Natural killer cell treated with Interleukin-12 subunit alpha and Interleukin-12 subunit beta and Interleukin-15 and Interleukin-18, amount 100 ng/mL, for 72 hours (primary cell): Measurements from ENCODE around the gene SLC4A8. TPM values are rescaled to one million over a fixed set of nuclear protein-coding genes. Genes with fewer than 3 reads are reported as not detected.
A peak's percentile ranks its signal among the peaks of the same experiment; 100 is the strongest.

ENCODE experiments used
- ATAC-seq, 2 donors: fragments of 150-1000 bp; cut with Tn5 transposase in 1 of 2; sonication (Bioruptor Pico), chemical (Tn5 transposase) in 1 of 2; 2 replicates each; pipeline ENCODE4 v1.10.0; 2021
- DNase-seq: peaks from one replicate; pipeline ENCODE4 v3.0.0; 2022; ENCODE audit warnings: low spot score
- H3K27ac Mint-ChIP-seq, 2 donors: 1 replicate in 1 of 2; 2 replicates in 1 of 2; pipeline ENCODE4 v1.8.0; 2022; ENCODE audit warnings: mixed read lengths in 2 of 2, mild to moderate bottlenecking in 1 of 2, moderate library complexity in 1 of 2
- H3K27me3 Mint-ChIP-seq, 2 donors: 1 replicate in 1 of 2; 2 replicates in 1 of 2; pipeline ENCODE4 v1.8.0; 2022; ENCODE audit warnings: mixed read lengths in 2 of 2
- H3K36me3 Mint-ChIP-seq: one replicate; pipeline ENCODE4 v1.8.0; 2022; ENCODE audit warnings: mixed read lengths
- H3K4me1 Mint-ChIP-seq, 2 donors: 1 replicate in 1 of 2; 2 replicates in 1 of 2; pipeline ENCODE4 v1.8.0; 2022; ENCODE audit warnings: low read depth in 2 of 2, mixed read lengths in 2 of 2, mild to moderate bottlenecking in 1 of 2
- H3K4me3 Mint-ChIP-seq: one replicate; pipeline ENCODE4 v1.8.0; 2022; ENCODE audit warnings: mixed read lengths
- H3K9me3 Mint-ChIP-seq: 2 replicates; pipeline ENCODE4 v1.8.0; 2022; ENCODE audit warnings: mixed read lengths
- total RNA-seq, 2 donors: library from RNA; stranded (reverse); gene quantifications; one replicate each; pipeline ENCODE4 v1.2.3, GENCODE V29; 2022

The SLC4A8 gene
- total RNA-seq, 2 donors from 2014 or later: 4.3 to 6.3 TPM

DNA sequence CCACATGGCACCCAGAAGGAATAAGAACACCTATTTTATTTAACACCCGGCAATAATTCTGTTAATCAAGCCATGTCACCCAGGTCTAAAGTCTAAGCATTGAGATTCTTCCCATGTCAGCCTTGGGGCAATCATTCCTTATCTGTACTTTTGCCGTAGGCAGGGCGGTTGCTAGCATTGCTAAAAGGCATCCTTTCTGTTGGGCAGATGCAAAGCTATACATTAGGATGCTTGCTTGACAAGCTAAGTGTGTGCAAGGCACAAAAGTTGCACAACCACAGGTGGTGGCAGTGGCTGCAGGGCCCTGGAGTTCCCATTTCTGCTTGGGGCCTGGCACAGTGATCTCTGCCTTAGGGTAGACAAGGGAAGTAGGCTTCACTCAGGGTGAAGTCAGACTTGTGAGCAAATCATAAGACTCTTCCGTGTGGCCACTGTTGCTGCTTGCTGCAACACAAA is 20.9 kb upstream of the SLC4A8 start:
- no peaks in the 10 kb centered on the region for H3K27me3 Mint-ChIP-seq
- no peak overlapping the region for H3K4me3 Mint-ChIP-seq
- DNase-seq (no peak), ATAC-seq (peak in 1 of 2 donors; percentile 31)
- no peaks in the 10 kb centered on the region for H3K9me3 Mint-ChIP-seq
- H3K36me3 Mint-ChIP-seq: no peaks in the 10 kb centered on the region
- peaks cover 5 to 10% of the 10 kb centered on the region in 2 donors for H3K4me1 Mint-ChIP-seq
- no peak overlapping the region for H3K27ac Mint-ChIP-seq

DNA sequence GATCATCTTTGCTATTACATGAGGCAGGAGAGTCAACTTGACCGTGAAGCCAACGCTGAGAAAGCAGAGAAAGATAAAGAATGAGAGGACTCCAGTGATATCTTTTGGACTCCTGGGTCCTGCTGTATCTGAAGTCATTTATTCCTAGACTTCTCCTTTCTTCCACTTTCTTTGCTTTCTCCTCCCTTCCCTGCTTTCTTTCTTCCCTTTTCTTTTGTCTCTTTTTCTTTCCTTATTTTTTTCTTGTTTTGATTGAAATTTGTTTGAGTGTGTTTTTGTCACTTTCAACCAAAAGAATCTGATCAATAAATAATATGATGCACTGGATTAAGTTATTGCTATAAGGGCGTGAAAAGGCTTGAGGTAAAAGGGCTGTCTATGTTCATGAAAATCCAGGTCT is 20.0 kb upstream of the SLC4A8 start:
- Mint-ChIP-seq H3K9me3 (no peaks in the 10 kb centered on the region), H3K27ac (no peak overlapping the region), H3K4me3 (no peak overlapping the region), H3K36me3 (no peaks in the 10 kb centered on the region), H3K4me1 (peaks cover 5 to 10% of the 10 kb centered on the region in 2 donors), H3K27me3 (no peaks in the 10 kb centered on the region)
- ATAC-seq (no peak), DNase-seq (no peak)

DNA sequence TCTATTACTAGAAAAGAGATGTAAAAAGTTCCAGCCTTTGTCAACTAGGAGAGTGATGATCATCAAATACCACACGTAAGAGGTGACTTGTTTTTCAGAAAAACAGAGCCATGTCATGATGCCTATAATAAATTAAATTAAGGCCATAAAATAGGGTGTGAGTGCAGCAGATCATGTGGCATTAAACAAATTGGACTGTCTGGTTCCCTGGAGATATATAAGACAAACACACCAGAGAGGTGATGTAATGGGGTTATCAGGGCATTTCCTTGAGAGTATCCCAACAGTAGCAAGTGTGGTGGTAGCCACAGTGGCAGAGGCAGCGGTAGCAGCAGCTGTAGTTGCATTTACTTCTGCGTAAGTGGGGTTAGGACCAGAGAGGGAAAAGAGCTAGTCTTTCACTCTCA is 18.8 kb upstream of the SLC4A8 start:
- Mint-ChIP-seq H3K36me3 (no peaks in the 10 kb centered on the region), H3K27ac (no peak overlapping the region), H3K9me3 (no peaks in the 10 kb centered on the region), H3K4me3 (no peak overlapping the region), H3K4me1 (peaks cover 5 to 10% of the 10 kb centered on the region in 2 donors), H3K27me3 (no peaks in the 10 kb centered on the region)
- DNase-seq: no peak
- ATAC-seq: no peak

DNA sequence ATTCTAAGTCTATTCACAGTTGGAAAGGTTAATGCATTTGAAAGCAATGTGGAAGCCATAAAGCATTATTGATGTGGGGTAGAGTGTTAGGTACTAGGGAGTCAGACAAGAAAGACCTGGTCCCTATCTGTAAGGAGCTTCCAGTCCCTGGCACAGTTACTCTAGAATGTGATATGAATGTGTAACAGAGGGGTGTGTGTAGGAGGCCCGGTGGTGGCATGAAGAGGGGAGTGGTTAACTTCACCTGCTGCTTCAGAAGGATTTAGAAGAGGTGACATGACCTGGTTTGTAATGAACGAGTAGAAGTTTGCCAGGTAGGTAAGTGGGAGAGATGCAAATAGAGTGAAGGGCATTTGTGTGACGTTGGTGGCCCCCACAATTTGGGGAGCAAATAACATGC is 18.3 kb upstream of the SLC4A8 start:
- H3K36me3 Mint-ChIP-seq: no peaks in the 10 kb centered on the region
- ATAC-seq (no peak), DNase-seq (no peak)
- peaks cover 5 to 10% of the 10 kb centered on the region in 2 donors for H3K4me1 Mint-ChIP-seq
- no peaks in the 10 kb centered on the region for H3K27me3 Mint-ChIP-seq
- H3K9me3 Mint-ChIP-seq: no peaks in the 10 kb centered on the region
- H3K27ac Mint-ChIP-seq: no peak overlapping the region
- no peak overlapping the region for H3K4me3 Mint-ChIP-seq

DNA sequence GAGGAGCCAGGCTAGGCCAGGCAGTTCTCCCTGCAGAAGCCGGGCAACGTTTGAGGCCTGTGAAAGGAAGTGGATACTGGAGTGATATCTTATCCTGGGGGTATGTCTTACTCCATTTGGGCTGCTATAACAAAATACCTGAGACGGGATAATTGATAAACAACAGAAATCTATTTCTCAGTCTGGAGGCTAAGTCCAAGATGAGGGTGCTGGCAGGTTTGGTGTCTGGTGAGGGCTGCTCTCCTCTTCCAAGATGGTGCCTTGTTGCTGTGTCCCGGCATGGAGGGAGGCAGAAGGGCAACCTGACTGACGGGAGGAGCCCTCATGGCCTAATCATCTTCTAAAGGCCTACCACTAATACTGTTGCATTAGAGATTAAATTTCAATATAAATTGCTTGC is 17.8 kb upstream of the SLC4A8 start:
- DNase-seq (no peak), ATAC-seq (no peak)
- Mint-ChIP-seq H3K4me1 (peaks cover 5 to 9% of the 10 kb centered on the region in 2 donors), H3K27ac (no peak overlapping the region), H3K36me3 (no peaks in the 10 kb centered on the region), H3K9me3 (no peaks in the 10 kb centered on the region), H3K4me3 (no peak overlapping the region), H3K27me3 (no peaks in the 10 kb centered on the region)

DNA sequence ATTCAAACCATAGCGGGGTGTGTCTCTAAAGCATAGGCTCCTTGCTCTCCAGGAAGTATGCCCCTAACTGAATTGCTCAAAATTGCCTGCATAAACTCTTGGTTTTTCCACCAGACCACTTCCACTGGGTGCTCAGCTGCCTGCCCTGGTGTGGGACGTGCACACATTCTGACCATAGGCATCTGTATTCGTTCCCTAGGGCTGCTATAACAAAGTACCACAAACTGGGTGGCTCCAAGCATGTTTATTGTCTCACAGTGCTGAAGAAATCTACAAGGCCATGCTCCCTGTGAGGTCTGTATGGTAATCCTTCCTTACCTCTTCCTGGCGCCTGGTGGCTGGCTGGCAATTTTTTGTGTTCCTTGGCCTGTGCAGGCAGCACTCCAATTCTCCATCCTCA is 17.0 kb upstream of the SLC4A8 start:
- Mint-ChIP-seq H3K27ac (no peak overlapping the region), H3K4me1 (peaks cover 5 to 8% of the 10 kb centered on the region in 2 donors), H3K36me3 (no peaks in the 10 kb centered on the region), H3K4me3 (no peak overlapping the region), H3K27me3 (no peaks in the 10 kb centered on the region), H3K9me3 (no peaks in the 10 kb centered on the region)
- DNase-seq: no peak
- ATAC-seq: no peak

DNA sequence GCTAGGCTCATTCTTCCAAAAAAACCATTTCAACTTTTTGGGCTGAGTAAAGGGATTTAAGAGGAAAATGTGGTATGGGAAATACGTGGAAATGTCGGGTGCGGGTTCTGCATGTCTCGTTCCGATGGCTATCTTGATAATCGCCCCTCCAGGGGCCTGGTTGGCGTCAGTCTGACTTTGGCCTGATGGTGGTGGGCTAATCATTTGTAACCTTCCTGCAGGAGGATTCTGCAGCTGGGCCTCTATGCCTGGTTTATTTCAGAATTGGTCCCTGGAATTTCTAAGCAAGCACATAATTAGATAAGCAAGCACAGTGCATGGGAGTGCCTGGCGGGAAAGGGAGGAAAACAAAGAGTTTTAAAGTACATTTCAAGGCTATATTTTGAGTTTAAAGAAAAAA is 14.8 kb upstream of the SLC4A8 start:
- H3K27me3 Mint-ChIP-seq: no peaks in the 10 kb centered on the region
- no peak overlapping the region for H3K27ac Mint-ChIP-seq
- DNase-seq (no peak), ATAC-seq (no peak)
- H3K9me3 Mint-ChIP-seq: no peaks in the 10 kb centered on the region
- no peaks in the 10 kb centered on the region for H3K36me3 Mint-ChIP-seq
- H3K4me3 Mint-ChIP-seq: no peak overlapping the region
- H3K4me1 Mint-ChIP-seq: peaks cover 8 to 9% of the 10 kb centered on the region in 2 donors

DNA sequence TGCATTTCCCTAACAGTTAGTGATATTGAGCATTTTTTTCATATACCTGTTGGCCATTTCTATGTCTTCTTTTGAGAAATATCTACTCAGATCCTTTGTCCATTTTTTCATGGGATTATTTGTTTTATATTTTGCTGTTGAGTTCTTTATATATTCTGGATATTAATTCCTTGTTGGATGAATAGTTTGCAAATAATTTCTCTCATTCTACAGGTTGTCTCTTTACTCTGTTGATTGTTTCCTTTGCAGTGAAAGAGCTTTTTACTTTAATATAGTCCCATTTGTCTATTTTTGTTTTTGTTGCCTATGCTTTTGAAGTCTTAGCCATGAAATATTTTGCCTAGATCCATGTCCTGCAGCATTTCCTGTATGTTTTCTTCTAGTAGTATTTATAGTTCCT is 11.5 kb upstream of the SLC4A8 start:
- H3K4me3 Mint-ChIP-seq: no peak overlapping the region

DNA sequence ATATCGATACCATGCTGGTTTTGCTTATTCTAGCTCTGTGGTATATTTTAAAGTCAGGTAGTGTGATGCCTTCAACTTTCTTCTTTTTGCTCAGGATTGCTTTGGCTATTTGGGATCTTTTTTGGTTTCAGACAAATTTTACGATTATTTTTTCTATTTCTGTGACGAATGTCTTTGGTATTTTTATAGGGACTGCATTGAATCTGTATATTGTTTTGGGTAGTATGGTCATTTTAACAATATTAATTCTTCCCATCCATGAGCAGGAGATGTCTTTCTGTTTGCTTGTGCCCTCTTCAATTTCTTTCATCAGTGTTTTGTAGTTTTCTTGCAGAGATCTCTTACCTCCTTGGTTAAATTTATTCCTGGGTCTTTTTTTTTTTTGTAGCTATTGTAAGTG is 10.8 kb upstream of the SLC4A8 start:
- Mint-ChIP-seq H3K36me3 (no peaks in the 10 kb centered on the region), H3K4me3 (no peak overlapping the region), H3K4me1 (peaks cover 4 to 8% of the 10 kb centered on the region in 2 donors), H3K27me3 (no peaks in the 10 kb centered on the region), H3K9me3 (no peaks in the 10 kb centered on the region), H3K27ac (no peak overlapping the region)
- no peak for ATAC-seq
- DNase-seq: no peak

More for the DNA sequence above, 11.5 kb upstream of the SLC4A8 start:
- ATAC-seq (no peak), DNase-seq (no peak)
- H3K9me3 Mint-ChIP-seq: no peaks in the 10 kb centered on the region
- no peaks in the 10 kb centered on the region for H3K27me3 Mint-ChIP-seq
- H3K36me3 Mint-ChIP-seq: no peaks in the 10 kb centered on the region
- H3K27ac Mint-ChIP-seq: peak overlapping the region in 1 of 2 donors; percentile 4
- H3K4me1 Mint-ChIP-seq: peaks cover 4 to 8% of the 10 kb centered on the region in 2 donors

DNA sequence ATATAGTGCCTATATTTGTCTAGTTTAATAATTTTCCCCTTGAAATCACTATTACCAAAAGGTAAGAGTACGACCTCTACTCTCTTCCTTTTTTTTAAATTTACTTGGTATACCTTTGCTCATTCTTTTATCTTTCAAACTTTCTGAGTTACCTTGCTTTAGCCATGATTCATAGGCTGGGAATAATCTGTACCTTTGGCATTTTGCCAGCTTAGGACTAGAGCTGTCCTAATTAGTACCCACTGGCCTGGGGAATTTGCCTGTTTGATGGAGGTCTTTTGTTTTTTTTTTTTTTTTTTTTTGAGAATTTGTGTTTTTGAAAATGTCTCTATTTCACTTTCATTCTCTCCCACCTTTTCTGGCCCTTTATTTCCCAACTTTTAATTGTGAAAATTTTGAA is 8.7 kb upstream of the SLC4A8 start:
- H3K27ac Mint-ChIP-seq: no peak overlapping the region
- no peaks in the 10 kb centered on the region for H3K9me3 Mint-ChIP-seq
- H3K27me3 Mint-ChIP-seq: no peaks in the 10 kb centered on the region
- peaks cover 4 to 8% of the 10 kb centered on the region in 2 donors for H3K4me1 Mint-ChIP-seq
- no peaks in the 10 kb centered on the region for H3K36me3 Mint-ChIP-seq
- no peak for ATAC-seq
- no peak overlapping the region for H3K4me3 Mint-ChIP-seq
- DNase-seq: no peak

DNA sequence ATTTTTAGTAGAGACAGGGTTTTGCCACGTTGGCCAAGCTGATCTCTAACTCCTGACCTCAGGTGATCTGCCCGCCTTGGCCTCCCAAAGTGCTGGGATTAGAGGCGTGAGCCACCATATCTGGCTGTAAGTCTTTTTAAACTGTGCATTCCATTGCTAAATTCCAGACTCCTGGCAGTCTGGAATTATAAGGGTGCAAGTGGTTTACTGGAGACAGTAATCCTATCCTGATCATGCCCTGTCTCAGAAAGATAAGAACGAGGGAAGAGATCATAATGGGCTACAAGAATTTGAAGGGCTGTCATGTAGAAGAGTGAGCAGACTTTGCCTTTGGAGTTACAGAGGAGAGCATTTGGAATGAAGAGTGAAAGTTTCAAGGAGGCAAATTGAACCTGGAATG is 6.8 kb upstream of the SLC4A8 start:
- Mint-ChIP-seq H3K4me3 (no peak overlapping the region), H3K36me3 (no peaks in the 10 kb centered on the region), H3K4me1 (peaks cover 2 to 6% of the 10 kb centered on the region in 2 donors), H3K9me3 (no peaks in the 10 kb centered on the region), H3K27ac (peak overlapping the region in 1 of 2 donors; percentile 52), H3K27me3 (no peaks in the 10 kb centered on the region)
- ATAC-seq: no peak
- DNase-seq: no peak

DNA sequence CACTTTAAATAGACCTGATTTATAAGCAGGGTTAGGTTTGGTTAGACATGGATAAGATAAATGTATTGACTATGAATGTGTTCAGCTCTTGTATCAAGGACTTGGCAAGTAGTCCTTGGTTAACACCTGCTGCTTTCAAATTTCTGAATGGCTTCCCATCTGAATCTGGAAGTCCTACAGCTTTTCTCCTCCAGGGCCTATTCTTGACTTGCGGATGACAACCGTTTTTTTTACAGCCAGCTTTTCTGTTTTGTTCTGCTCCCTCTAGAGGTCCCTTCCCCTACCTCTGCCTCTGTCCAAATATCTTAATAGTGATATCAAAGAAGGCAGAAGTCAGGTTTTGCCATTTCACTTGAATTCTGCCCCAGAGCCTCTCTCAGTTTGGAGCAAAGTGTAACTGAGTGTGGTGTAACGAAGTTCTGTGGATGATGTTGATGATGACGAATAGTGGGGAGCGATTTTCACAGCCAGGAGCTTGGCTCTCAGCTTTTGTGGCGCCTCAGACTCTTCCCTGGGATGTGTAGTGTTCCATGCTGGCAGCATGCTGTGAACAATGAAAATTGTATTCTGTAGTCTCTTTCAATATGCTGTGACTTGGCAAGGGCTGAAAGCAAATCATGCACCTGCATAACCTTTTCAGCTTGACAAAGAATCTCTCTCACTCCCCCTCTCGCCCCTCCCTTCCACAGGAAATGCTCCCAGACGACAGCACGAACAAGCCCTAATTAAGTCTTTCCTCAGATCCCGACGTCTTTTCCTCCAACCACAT is 5.0 kb upstream of the SLC4A8 start:
- H3K4me3 Mint-ChIP-seq: no peak overlapping the region
- no peaks in the 10 kb centered on the region for H3K9me3 Mint-ChIP-seq
- no peaks in the 10 kb centered on the region for H3K36me3 Mint-ChIP-seq
- peaks cover 3 to 6% of the 10 kb centered on the region in 2 donors for H3K4me1 Mint-ChIP-seq
- DNase-seq: no peak
- ATAC-seq: no peak
- H3K27ac Mint-ChIP-seq: peak overlapping the region in 1 of 2 donors; percentile 29
- H3K27me3 Mint-ChIP-seq: no peaks in the 10 kb centered on the region

DNA sequence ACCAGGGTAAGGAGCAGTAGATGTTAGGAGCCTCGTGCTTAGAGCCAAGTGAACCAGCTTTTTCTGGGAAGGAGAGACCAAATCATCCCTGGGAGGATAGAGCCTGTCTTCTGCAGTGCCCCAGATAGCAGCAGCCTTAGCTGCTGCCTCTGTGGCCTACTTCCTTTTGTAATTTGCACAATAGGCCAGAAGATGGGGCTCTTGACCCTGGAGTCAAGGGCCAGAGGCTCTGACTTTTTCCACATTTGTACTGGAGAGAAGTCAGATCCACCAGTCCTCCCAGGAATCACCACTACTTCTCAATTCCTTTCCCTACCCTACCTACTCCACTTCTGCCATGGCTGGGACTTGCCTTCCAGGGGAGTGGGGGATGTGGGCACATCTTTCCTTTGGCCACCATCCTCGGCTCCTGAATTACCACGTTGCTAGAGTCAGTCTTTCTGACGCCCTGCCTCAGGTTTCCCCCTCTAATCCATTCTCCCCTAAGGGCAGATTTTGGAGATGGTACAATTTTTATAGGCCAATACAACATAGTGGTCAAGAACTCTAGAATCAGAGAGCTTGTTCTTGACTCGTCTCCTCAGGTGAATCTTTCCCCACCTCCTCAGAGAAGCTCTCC is 3.3 kb upstream of the SLC4A8 start:
- Mint-ChIP-seq H3K9me3 (no peaks in the 10 kb centered on the region), H3K27ac (no peak overlapping the region), H3K36me3 (no peaks in the 10 kb centered on the region), H3K4me1 (peaks cover 10 to 13% of the 10 kb centered on the region in 2 donors), H3K27me3 (no peaks in the 10 kb centered on the region), H3K4me3 (no peak overlapping the region)
- DNase-seq: no peak
- ATAC-seq: no peak

DNA sequence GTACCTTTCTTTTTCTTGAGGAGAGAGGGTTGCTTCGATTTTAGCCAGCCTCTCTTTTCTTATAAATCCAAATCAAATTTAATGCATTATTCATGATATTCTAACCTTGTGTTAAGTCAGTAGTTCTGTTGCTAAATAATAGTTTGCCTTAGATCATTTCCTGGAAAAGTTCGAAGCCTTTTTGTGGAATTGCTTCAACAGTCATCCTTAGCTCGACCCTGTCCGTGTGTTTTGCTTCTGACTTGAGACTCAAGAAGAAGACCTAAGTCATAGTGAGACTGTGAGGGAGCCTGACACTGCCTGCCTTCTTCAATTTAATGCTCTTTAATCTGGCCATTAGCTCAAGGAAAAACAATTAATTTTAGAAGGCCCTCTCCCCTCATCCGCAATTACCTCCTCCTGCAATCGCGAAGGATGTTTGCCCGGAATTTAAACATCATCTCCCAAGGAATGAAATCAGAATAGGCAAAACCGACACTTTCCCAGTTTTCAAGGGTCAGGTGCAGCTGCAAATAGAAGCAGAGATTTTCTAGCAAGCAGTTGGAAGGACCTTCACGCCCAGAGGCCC is 453 bp upstream of the SLC4A8 start:
- Mint-ChIP-seq H3K27me3 (no peaks in the 10 kb centered on the region), H3K36me3 (no peaks in the 10 kb centered on the region), H3K4me3 (peak overlapping the region; percentile 89), H3K27ac (no peak overlapping the region), H3K4me1 (peaks cover 10 to 13% of the 10 kb centered on the region in 2 donors), H3K9me3 (no peaks in the 10 kb centered on the region)
- ATAC-seq (no peak), DNase-seq (no peak)
